ENCODE data around the gene RNGTT.

Gene RNGTT

GRCh38 chr6:88641178-88641903 lies 322.1 kb downstream of the RNGTT start:
- peak; percentile 31 for DNase-seq

- DNase-seq = no peak
These were observed 325.5 kb downstream of the RNGTT start for GRCh38 chr6:88637761-88638545.

- DNase-seq = no peak
These were observed 326.5 kb downstream of the RNGTT start for GRCh38 chr6:88636871-88637270.

GRCh38 chr6:88633782-88634181 lies 329.6 kb downstream of the RNGTT start:
- no peak for DNase-seq

GRCh38 chr6:88631830-88632229 lies 331.6 kb downstream of the RNGTT start:
- no peak for DNase-seq

GRCh38 chr6:88629838-88630494 lies 333.5 kb downstream of the RNGTT start:
- DNase-seq = peak; percentile 5

- no peak for DNase-seq
These were observed 337.0 kb downstream of the RNGTT start for GRCh38 chr6:88626460-88626859.

GRCh38 chr6:88623531-88623930 lies 339.9 kb downstream of the RNGTT start:
- no peak for DNase-seq

GRCh38 chr6:88619951-88620350 lies 343.5 kb downstream of the RNGTT start:
- DNase-seq = no peak

- no peak for DNase-seq
These were observed 347.0 kb downstream of the RNGTT start for GRCh38 chr6:88616380-88616779.

- no peak for DNase-seq
These were observed 349.0 kb downstream of the RNGTT start for GRCh38 chr6:88614316-88614877.

GRCh38 chr6:88612631-88613030 lies 350.8 kb downstream of the RNGTT start:
- no peak for DNase-seq

- DNase-seq = no peak
These were observed 351.7 kb downstream of the RNGTT start for GRCh38 chr6:88611721-88612120.

- no peak for DNase-seq
These were observed 353.4 kb downstream of the RNGTT start for GRCh38 chr6:88609983-88610382.

- no peak for DNase-seq
These were observed 358.1 kb downstream of the RNGTT start for GRCh38 chr6:88605271-88605670.

GRCh38 chr6:88599571-88599970 lies 363.8 kb downstream of the RNGTT start:
- DNase-seq = no peak

GRCh38 chr6:88596801-88597200 lies 366.6 kb downstream of the RNGTT start:
- no peak for DNase-seq

- no peak for DNase-seq
These were observed 374.5 kb downstream of the RNGTT start for GRCh38 chr6:88588938-88589337.

- DNase-seq = no peak
These were observed 376.3 kb downstream of the RNGTT start for GRCh38 chr6:88587150-88587520.

GRCh38 chr6:88586371-88587149 lies 376.9 kb downstream of the RNGTT start:
- no peak for DNase-seq

GRCh38 chr6:88585276-88585692 lies 378.1 kb downstream of the RNGTT start:
- no peak for DNase-seq

GRCh38 chr6:88584581-88585275 lies 378.7 kb downstream of the RNGTT start:
- DNase-seq = no peak
